Activated CD4-positive, alpha-beta T cell treated with anti-CD3 and anti-CD28 coated beads for 48 hours (primary cell): Measurements from ENCODE around the gene ARMC9.
A peak's percentile ranks its signal among the peaks of the same experiment; 100 is the strongest.
"Not testable (repeated sequence)": the region's sequence is repeated elsewhere in the genome, so short reads cannot be mapped to it uniquely, and the experiment has no call there.

Source experiments
- DNase-seq: peaks from one replicate; pipeline ENCODE4 v3.0.0-alpha.2; 2020

ARMC9 gene, protein sequence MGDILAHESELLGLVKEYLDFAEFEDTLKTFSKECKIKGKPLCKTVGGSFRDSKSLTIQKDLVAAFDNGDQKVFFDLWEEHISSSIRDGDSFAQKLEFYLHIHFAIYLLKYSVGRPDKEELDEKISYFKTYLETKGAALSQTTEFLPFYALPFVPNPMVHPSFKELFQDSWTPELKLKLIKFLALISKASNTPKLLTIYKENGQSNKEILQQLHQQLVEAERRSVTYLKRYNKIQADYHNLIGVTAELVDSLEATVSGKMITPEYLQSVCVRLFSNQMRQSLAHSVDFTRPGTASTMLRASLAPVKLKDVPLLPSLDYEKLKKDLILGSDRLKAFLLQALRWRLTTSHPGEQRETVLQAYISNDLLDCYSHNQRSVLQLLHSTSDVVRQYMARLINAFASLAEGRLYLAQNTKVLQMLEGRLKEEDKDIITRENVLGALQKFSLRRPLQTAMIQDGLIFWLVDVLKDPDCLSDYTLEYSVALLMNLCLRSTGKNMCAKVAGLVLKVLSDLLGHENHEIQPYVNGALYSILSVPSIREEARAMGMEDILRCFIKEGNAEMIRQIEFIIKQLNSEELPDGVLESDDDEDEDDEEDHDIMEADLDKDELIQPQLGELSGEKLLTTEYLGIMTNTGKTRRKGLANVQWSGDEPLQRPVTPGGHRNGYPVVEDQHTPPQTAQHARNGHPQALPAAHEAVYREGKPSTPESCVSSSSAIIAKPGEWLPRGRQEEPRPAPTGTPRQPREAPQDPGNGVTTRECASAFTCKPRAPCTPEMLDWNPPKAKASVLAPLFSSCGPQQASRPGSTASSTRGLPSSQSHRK

DNA sequence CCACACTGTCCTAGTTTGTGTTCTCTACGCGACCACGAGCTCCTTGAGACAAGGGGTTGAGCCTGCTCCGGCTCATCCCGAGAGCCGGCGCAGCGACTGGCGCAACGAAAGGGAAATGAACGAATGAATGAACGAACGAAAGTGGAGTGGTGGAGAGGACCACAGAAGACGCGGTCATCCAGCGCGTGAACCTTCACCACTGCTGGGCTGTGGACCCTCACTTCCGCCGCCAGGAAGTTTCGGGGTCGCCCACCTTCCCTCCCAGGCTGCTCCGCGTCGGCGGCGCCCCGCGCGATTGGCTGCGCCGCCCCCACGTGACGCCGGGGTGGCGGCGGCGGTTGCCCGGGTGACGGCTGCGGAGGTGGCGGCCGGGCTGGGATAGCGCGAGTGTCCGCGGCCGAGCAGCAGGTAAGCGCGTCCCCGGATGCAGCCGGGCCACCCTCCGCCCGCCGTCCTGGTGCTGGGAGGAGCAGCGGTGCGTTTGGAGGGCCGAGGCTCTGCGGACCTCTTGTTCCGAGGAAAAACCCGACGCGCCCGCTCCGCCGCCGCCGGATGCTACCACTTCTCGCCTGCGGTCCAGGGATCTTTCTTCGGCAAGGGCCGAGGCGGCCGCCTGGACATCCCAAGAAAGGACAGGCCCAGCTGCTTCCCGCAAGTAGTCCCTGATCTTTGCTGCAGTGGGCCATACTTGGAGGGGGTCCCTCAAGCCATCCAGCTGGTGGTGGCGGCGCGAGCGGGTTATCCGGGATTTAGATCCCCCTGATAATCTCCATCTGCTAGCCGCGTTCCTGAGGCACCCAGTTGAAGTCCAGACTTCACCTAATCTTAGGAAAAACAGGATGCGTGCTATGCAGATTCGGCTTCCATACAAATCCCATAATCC lies at the start of gene ARMC9:
ARMC9 (plus strand) TSS at position 341 of the 883 bp plus-strand sequence. CDS start 7,608 bp downstream, outside the sequence.
- DNase-seq, result peak; percentile 79

DNA sequence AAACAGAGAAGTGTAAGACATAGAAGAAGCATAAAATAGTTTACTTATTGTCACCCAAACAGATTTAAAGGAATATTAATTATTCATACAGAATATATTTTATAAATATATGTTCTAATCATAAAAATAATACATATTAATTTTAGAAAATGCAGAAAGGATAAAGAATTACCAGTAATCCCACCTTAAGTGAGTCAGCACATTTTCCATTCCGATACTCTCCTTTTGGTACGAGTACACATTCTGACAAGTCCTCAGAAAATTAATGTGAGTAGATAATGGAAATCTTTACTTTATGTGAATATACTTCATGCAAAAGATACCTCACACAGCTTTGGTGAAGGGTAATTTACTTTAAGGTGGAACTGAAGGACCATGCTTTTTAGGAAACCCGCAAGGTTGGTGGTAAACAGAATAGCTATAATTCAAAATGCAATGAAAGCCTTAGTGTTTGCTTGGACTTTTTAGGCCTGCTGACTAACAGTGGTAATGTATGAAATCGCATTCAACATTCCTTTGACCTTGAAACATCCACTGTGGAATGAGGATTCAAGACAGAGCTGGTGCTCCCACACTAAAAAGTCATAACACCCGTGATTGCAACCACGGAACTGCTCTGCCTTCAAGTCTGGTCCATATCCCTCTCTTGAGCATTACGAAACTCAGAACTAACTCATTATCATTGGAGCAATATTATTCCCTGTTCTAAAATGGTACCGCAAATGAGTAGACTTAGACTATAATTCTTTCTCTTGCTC lies 45.5 kb upstream of the ARMC9 start:
- DNase-seq, result no peak

DNA sequence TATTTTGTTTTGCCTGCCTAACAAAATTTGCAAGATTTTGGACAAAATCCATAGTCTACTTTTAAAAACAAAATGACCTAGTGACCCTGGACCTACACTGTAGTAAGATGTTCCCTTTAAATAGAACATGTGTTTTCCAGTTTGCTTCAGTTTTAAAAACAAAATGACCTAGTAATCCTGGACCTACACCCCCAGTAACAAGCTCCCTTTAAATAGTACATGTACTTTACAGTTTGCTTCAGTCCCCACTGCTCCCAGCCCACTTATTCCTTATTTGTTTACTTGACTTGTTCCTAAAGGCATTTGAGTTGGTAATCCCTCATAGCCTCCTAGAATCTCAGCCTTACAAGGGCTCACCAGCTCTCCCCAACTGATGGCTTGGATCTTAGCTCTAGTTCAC lies 39.1 kb upstream of the ARMC9 start:
- DNase-seq, result no peak

DNA sequence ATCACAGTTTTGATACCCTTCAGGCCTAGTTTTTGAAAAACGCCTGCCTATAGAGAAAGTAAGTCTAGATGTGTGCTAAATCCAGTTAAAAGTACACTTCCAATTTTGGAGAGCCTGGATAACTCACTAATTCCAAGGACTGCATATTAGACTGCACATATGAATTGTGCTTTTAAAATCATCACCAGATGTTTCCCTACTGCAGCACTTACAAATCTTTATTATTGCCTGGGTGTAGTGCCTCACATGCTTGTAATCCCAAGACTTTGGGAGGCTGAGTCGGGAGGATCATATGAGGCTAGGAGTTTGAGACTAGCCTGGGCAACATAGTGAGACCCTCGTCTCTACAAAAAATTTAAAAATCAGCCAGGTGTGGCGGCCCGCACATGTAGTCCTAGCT lies 37.7 kb upstream of the ARMC9 start:
- no peak for DNase-seq

DNA sequence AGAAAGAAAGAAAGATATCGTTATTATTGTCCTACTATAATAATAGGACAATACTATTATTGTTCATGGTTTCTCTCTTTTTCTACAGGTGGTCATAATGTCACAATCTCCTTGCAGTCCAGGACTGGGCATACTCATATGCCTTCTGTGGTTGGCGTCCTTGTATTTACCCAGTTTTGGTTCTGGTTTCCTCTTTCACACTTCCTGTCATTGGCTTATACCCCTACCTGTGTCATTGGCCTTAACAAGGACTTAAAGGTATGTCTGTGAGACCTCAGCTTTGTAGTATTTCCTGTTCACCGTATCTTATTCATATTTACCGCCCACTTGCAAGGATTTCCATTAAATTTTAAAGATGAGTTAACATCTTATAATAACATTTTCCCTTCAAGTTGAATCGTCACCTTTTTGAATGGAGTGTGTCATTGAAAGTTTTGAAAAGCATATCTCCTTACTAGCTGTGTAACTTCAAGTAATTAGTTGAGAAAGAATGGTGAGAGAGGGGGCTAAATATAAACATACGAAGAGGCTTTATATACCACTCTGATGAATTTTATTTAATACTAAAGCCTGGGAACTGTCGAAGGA lies 37.1 kb upstream of the ARMC9 start:
- DNase-seq, result no peak

DNA sequence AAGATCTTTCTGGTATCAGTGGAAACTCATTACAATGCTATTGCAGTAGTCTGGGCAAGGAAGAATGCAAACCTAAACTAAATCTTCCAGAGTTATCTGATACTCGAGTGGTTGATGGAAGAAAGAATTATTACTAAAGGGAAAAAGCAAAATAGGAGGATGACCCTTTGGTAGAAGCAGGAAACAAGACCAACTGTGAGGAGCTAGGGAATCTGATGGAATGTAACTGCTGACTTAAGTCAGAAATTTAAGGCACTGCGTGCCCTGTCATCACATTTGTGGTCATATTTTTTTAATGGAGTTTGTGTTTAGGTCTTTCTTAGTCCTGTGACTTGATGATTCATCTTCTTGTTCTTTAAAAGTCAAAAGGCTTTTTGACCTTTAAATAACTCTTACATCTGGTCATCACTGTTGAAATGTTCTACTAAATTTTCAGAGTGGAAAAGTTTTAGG lies 36.5 kb upstream of the ARMC9 start:
- DNase-seq, result no peak

DNA sequence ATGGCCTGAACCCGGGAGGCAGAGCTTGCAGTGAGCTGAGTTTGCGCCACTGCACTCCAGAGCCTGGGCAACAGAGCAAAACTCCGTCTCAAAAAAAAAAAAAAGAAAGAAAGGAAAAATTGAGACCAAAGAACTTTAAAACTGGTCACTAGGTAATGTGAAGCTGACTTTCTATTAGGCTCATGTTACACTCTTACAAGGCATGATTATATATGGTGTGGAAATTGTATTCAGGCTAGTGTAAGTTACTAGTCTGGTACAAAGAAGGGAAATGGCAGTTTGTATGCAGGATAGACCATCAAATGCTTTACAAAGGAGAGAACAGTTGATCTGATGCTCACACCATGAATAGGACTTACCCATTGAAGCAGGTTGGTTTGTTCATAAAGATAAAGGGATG lies 35.4 kb upstream of the ARMC9 start:
- no peak for DNase-seq

DNA sequence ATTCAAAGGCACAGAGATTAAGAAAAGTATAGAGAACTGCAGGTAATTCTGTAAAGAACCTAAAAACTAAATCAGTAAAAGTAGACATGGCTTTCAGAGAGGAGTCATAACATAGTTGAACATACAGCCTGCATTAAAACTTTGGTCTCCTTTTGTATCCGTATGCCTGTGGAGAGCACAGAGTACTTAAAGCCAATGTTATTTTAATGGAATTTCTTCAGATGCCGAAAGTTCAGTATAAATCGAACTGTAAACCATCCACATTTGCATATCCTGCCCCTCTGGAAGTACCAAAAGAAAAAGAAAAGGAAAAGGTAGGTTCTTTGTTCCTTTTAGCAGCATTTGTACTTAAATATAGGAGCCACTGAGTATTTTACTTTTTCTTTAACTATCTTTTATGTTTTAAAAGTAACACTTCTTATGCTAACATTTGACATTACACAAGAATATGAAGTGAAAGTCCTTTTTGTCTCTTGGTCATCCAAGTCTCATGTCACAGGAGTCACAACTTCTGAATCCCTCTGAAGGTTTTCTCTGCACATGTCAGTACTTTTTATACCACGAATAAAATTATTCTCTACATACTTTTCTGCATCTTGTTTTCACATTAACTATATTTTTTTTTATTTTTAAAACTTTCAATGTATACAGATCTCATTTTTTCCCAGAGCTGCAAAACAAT lies 34.9 kb upstream of the ARMC9 start:
- no peak for DNase-seq

DNA sequence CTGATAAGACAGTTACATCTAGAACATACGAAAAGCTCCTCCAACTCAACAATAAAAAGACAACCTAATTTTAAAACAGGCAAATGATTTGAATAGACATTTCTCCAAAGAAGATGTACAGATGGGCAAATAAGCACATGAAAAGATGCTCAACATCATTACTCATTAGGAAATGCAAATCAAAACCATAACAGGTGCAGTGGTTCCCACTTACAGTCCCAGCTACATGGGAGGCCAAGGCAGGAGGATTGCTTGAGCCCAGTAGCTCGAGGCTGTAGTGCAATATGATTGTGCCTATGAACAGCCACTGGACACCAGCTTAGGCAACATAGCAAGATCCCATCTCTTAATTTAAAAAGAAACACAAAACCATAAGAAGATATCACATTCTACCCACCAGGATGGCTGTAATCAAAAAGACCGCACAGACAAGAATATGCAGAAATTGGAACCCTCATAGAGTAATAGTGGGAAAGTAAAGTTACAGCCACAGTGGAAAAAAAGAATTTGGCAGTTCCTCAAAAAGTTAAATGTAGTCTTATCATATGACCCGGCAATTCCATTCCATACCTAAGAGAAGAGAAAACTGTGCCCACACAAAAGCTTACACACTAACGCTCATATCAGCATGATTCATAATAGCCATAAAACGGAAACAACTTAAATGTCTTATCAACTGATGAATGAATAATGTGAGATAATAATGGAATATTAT lies 30.5 kb upstream of the ARMC9 start:
- DNase-seq, result no peak

DNA sequence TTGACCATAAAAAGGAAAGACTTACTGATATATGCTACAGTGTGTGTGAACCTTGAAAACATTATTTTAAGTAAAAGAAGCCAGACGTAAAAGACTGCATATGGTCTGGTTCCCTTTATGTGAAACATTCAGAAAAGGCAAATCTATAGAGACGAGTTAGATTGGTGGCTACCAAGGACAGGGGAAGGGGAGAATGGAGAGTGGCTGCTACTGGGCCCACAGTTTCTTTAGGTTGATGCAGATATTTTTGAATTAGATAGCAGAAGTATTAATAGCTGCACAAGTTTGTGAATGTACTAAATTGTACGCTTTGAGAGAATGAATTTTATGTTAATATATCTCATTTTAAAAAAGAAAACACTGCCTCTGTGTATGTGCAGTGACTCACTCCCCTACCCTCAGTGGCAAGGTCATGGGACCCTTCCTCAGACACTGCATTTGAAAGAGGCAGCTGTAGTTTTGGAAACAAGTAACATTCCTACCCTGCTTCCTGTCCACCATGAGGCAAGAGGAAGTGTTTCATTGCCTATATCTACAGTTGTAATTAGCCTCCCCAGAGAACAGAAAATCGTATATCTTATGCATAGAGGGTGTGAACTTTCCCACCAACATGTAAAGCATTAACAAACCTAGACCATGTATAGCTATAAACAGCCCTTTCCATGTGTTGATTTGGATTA lies 29.8 kb upstream of the ARMC9 start:
- DNase-seq, result no peak

DNA sequence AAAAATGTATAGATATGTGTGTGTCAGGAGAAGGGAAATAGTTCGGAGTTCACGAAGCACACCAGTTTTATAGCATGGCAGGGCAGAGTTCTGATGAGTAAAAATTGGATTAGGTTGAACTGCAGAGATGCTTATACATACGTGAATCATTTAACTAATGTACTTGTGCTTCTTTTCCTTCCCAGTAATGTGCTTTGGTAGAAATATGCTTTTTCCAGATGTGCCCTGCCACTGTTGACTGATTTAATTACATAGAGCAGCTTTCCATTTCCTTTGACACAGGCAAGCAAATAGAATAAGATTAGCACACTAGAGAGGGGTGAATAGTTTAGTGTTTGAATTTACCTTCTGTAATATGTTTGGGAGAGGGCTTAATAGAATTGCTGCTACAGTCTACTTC lies 28.9 kb upstream of the ARMC9 start:
- DNase-seq, result no peak

DNA sequence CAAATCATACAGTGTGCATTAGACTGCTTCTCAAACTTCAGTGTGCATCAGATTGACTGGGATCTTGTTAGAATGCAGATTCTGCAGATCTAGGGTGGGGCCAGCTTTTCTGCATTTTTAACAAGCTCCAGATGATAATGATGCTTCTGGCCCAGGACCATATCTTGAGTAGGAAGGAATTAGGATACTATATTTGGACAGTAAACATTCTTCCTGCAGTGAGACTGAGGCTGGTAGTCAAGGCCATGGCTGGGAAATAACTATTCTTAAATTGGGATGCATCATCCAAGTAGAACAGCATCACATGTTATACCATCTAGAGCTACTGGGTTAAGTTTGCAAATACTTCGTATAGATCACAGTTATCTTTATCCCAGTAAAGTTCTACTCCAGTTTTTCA lies 28.4 kb upstream of the ARMC9 start:
- DNase-seq, result no peak

DNA sequence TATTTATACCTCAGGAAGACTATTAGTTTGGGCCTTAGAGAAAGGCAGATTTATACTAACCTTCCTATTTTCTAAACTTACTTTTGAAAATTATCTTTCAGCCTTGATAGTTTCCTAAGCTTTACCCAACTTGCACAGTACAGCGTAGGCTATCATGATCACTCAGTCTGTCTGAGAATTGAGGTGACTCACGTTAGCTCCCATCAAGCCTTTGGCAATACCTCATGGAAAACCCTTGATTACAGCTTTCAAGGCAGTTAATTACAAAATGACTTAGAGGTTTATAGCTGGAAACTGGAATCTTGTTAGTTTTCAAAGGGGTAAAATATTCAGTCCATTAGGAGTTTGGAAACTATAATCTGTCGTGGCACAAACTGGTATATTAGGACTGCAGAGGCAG lies 26.4 kb upstream of the ARMC9 start:
- no peak for DNase-seq

DNA sequence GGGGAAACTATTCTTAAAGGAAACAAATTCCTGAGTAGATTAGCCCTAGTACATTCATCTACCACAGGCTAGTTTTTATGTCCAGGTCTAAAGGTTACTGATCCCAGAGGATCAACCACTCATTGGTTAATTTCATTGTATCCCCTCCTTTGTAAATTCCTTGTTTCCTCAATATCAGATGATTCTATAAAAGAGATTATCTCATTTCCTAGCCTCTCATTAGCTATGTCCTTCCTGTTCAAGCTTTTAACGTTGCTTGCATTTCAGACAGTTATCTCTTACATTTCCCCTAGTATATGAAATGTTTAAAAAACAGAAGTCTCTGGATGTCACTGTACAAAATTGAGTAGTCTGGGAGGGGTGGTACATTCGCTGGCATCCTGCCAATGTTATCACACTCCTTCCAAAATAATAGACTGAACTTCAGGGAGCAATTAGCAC lies 24.2 kb upstream of the ARMC9 start:
- no peak for DNase-seq

DNA sequence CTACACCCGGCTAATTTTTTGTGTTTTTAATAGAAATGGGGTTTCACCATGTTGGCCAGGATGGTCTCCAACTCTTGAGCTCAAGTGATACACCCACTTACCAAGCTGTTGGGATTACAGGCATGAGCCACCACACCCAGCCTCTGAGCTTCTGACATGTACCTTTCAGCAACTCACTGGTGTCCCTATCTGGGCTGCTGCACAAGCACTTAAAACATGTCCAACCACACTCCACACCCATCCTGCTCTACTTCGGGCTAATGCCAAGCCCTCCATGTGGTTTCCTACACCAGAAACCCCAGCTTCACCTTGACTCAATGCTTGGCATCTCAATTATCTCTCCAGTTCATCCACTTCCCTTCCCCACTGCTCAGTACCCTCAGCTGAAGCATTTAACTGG lies 22.4 kb upstream of the ARMC9 start:
- no peak for DNase-seq

DNA sequence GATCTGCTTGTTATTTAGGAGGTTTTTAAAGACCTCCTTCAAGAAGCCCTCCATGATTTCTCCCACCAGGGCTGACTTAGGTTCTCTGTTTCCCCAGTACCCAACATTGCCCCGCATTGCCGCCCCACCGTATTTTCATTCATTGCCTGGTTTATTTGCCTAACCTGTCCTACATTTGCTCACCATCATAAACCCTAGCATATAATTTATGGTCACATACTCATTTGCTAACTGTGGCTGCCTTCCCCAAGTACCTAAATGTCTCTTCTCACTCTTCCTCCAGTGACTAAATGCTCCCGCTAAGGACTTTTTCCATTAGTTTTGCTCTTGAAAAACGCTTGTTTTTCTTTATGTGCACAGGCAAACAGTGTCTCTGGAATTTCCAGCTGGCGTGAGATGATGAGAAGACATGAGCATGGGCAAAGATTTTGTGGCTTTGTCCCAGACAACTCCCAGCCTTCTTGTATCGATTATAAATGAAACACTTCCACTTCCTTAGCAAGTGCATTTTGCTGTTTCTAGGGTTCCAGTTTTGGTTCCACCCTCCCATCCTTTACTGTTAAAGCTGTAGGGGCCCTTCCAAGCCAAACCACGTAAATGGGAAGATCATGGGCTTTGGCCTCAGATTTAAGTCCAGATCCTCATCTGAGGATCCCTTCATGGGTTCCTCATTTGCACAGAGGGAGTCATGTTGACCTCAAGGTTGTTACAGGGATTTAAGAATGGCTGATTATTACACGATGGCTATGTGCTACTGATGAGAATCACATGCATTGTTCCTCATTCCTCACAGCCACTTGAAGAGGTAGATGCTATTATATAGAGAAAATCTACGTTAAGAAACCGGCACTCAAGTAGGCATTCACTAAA lies 21.0 kb upstream of the ARMC9 start:
- no peak for DNase-seq

DNA sequence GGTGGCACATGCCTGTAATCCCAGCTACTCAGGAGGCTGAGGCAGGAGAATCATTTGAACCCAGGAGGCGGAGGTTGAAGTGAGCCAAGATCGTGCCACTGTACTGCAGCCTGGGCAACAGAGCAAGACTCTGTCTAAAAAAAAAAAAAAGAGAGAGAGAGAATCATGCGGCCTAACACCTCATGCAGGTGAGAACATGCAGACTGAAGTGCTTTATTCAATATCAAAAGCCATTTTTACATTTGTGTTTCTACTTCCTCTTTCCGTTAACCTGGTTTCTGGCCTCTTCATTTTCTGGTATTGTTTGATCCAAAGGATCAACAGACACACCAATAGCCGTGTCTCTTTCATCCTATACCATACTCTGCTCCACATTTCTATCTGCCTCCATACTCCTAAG lies 19.6 kb upstream of the ARMC9 start:
- DNase-seq, result not testable (repeated sequence)

DNA sequence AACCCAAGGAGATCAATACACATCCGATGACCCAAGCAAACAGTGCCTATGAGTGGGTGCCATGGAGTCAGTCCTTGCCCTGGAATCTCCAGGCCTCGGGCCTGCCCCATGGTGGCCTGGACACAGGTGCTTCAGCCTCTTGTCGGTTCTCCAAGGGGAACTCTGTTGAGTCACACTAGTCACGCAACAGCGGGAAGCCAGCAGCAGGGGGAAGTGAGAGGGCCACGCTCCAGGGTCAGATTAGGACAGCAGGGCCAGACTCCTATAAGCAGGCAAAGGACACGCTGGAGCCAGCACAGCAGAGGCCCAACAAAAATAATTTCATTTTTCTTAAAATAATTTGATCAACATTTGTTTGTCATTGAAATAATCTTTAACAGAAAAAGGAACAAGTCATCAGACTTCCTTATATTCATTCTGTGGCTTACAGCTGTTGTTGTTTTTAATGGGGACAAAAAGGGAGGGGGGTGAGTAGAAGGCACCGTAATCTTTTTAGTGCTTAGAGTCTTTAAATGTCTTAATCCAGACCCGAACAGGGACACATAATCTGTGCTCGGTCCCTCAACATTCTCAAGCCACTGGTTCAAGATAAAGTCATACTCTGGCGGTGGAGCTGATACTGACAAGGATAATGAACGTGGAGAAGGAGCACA lies 16.4 kb upstream of the ARMC9 start:
- DNase-seq, result no peak
